ENCODE measurements around the gene PPM1G.

GRCh38 chr2:27421660-27422250, 12.4 kb upstream of the PPM1G start:
- TF ChIP-seq TAF1 (IDR thresholded peaks at IDR 0.05; ENCODE audit: borderline replicate concordance, low read depth, low read length) (no peak), MXI1 (IDR thresholded peaks at IDR 0.05; ENCODE audit: low read depth, low read length) (no peak), CTCF (IDR thresholded peaks at IDR 0.05) (no peak), RFX5 (IDR thresholded peaks at IDR 0.05; ENCODE audit: low read length) (no peak), EZH2phosphoT487 (IDR thresholded peaks at IDR 0.05; ENCODE audit: borderline replicate concordance, low read depth) (no peak), RAD21 (IDR thresholded peaks at IDR 0.05; ENCODE audit: low read length) (no peak), CHD2 (IDR thresholded peaks at IDR 0.05; ENCODE audit: low read length, partially characterized antibody) (no peak), SIN3A (IDR thresholded peaks at IDR 0.05; ENCODE audit: borderline replicate concordance, low read depth, low read length) (no peak), USF2 (IDR thresholded peaks at IDR 0.05; ENCODE audit: borderline replicate concordance, low read depth, low read length) (no peak), MEF2A (IDR thresholded peaks at IDR 0.05; ENCODE audit: borderline replicate concordance, low read depth) (no peak), TEAD4 (IDR thresholded peaks at IDR 0.05; ENCODE audit: borderline replicate concordance, insufficient read depth) (no peak), RXRA (IDR thresholded peaks at IDR 0.05; ENCODE audit: borderline replicate concordance, low read depth) (no peak), GATA2 (CRISPR knock-in tag; IDR thresholded peaks at IDR 0.05) (no peak), JUND (IDR thresholded peaks at IDR 0.05) (no peak)
